ENCODE data around the gene TMEM45A.
"Not testable (repeated sequence)": the region's sequence is repeated elsewhere in the genome, so short reads cannot be mapped to it uniquely, and the experiment has no call there.

TMEM45A gene

DNA sequence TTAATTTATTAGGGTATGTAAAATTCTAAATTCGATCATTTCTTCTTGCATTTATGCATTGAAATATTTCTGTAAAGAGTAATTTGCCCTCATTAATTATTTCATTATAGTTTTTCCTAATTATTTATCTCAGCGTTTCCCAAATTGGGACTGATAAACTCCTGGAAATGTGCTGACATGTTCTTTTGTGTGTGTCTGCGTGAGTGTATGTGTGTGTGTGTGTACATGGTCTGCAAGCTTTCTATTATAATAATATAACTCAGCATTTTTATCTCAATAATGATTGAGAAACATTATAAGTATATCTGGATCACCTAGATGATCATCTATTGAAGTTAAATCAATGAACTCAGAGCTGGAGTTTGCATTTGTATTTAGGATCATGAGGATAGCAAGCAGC is 38.7 kb downstream of the TMEM45A start:
- Histone ChIP-seq H3K4me3 (ENCODE audit: low read length) (no peak overlapping the region), H3K27me3 (ENCODE audit: control insufficient read depth, insufficient read depth, low read length) (no peaks in the 10 kb centered on the region), H3K36me3 (ENCODE audit: control insufficient read depth, insufficient read depth, low read length) (no peaks in the 10 kb centered on the region), H3K9me3 (ENCODE audit: control insufficient read depth, insufficient read depth, low read length) (no peaks in the 10 kb centered on the region), H3K27ac (ENCODE audit: low read length) (no peak overlapping the region), H3K4me1 (ENCODE audit: control insufficient read depth, insufficient read depth, low read length) (no peaks in the 10 kb centered on the region)
- DNase-seq (ENCODE audit: low read depth, low spot score), result no peak
- no CpG with 5 or more reads among the region's 3 CpGs for WGBS (ENCODE audit: insufficient coverage, insufficient read length)

DNA sequence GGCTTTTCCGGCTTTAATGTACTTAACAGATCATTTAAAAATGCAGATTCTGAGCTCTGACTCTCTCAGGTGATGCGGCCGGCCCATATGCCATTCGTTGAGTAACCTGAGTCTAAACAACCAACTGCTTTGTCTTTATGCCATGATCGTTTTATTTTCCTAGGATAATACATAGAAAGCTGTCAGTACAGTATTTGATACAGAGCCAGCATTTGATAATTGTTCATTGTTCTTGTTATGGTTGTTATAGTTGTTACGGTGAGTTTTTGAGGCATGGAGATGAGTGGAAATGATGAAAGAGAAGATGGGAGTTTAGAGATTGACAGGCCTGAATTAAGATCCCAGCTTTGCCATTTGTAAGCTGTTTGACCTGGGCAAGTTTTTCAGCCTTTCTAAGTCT is 40.0 kb downstream of the TMEM45A start:
- no peak for DNase-seq (ENCODE audit: low read depth, low spot score)
- H3K4me3 ChIP-seq (ENCODE audit: low read length), result no peak overlapping the region
- no peaks in the 10 kb centered on the region for H3K27me3 ChIP-seq (ENCODE audit: control insufficient read depth, insufficient read depth, low read length)
- 100% methylated on average over 1 of the region's 6 CpGs for WGBS (ENCODE audit: insufficient coverage, insufficient read length)
- H3K36me3 ChIP-seq (ENCODE audit: control insufficient read depth, insufficient read depth, low read length), result no peaks in the 10 kb centered on the region
- H3K4me1 ChIP-seq (ENCODE audit: control insufficient read depth, insufficient read depth, low read length), result no peaks in the 10 kb centered on the region
- H3K27ac ChIP-seq (ENCODE audit: low read length), result no peak overlapping the region
- H3K9me3 ChIP-seq (ENCODE audit: control insufficient read depth, insufficient read depth, low read length), result no peaks in the 10 kb centered on the region

DNA sequence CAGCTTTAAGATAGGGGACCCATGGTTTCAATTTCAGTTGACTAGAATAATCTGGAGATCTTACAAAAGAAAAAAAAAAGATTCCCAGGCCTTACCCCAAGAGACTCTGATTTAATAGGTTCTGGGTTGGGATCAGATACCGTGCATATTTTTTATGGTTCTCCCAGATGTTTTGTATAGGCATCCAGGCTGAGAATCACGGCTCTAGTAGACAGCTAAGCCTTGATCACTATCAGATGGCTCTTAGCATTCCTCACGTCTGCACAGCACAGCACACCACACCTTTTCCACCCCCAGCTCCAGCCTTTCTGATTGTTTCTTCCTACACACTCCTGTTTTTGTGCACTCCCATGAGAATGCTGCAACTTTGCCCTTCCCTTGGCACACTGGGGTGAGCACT is 40.8 kb downstream of the TMEM45A start:
- H3K4me1 ChIP-seq (ENCODE audit: control insufficient read depth, insufficient read depth, low read length), result no peaks in the 10 kb centered on the region
- DNase-seq (ENCODE audit: low read depth, low spot score), result no peak
- no peaks in the 10 kb centered on the region for H3K9me3 ChIP-seq (ENCODE audit: control insufficient read depth, insufficient read depth, low read length)
- WGBS (ENCODE audit: insufficient coverage, insufficient read length), result no CpG with 5 or more reads among the region's 3 CpGs
- no peaks in the 10 kb centered on the region for H3K36me3 ChIP-seq (ENCODE audit: control insufficient read depth, insufficient read depth, low read length)
- H3K4me3 ChIP-seq (ENCODE audit: low read length), result no peak overlapping the region
- H3K27ac ChIP-seq (ENCODE audit: low read length), result no peak overlapping the region
- H3K27me3 ChIP-seq (ENCODE audit: control insufficient read depth, insufficient read depth, low read length), result no peaks in the 10 kb centered on the region

DNA sequence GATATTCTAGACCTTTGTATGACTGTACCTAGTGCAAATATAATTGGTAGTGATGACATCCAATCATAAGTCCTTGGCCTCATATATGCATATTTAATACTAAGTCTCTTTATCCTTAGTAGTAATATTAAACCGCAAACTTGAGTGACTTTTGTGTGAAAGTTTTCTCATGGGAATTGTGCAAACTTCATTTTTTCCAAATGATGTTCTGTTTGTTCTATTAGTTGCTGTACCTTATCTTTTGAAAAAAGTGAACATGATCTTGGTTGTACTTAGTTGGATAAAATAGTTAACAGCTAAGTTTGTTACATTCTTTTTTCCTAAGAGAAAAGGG is 43.2 kb downstream of the TMEM45A start:
- Histone ChIP-seq H3K36me3 (ENCODE audit: control insufficient read depth, insufficient read depth, low read length) (no peaks in the 10 kb centered on the region), H3K27me3 (ENCODE audit: control insufficient read depth, insufficient read depth, low read length) (no peaks in the 10 kb centered on the region), H3K4me3 (ENCODE audit: low read length) (no peak overlapping the region), H3K9me3 (ENCODE audit: control insufficient read depth, insufficient read depth, low read length) (no peaks in the 10 kb centered on the region), H3K27ac (ENCODE audit: low read length) (no peak overlapping the region), H3K4me1 (ENCODE audit: control insufficient read depth, insufficient read depth, low read length) (no peaks in the 10 kb centered on the region)
- no CpG with 5 or more reads among the region's 1 CpG for WGBS (ENCODE audit: insufficient coverage, insufficient read length)
- DNase-seq (ENCODE audit: low read depth, low spot score), result no peak

DNA sequence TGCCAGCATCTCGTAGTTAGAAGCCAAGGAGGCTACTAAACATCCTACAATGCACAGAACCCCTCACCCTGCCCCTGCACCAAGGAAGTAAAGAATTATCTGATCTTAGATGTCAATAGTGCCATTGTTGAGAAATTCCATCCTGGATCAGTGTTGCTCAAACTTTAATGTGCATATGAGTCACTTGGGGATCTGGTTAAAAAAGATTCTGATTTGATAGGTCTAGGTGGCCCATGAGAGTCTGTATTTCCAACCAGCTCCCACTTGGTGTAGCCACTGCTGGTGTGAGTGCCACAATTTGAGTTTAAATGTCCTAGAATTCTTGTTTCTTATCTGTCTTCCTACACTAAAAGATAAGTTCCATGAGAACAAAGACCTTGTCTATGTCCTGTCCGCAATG is 43.7 kb downstream of the TMEM45A start:
- Histone ChIP-seq H3K27ac (ENCODE audit: low read length) (no peak overlapping the region), H3K4me1 (ENCODE audit: control insufficient read depth, insufficient read depth, low read length) (no peaks in the 10 kb centered on the region), H3K9me3 (ENCODE audit: control insufficient read depth, insufficient read depth, low read length) (no peaks in the 10 kb centered on the region), H3K4me3 (ENCODE audit: low read length) (no peak overlapping the region), H3K36me3 (ENCODE audit: control insufficient read depth, insufficient read depth, low read length) (no peaks in the 10 kb centered on the region), H3K27me3 (ENCODE audit: control insufficient read depth, insufficient read depth, low read length) (no peaks in the 10 kb centered on the region)
- WGBS (ENCODE audit: insufficient coverage, insufficient read length), result no CpG with 5 or more reads among the region's 2 CpGs
- no peak for DNase-seq (ENCODE audit: low read depth, low spot score)

DNA sequence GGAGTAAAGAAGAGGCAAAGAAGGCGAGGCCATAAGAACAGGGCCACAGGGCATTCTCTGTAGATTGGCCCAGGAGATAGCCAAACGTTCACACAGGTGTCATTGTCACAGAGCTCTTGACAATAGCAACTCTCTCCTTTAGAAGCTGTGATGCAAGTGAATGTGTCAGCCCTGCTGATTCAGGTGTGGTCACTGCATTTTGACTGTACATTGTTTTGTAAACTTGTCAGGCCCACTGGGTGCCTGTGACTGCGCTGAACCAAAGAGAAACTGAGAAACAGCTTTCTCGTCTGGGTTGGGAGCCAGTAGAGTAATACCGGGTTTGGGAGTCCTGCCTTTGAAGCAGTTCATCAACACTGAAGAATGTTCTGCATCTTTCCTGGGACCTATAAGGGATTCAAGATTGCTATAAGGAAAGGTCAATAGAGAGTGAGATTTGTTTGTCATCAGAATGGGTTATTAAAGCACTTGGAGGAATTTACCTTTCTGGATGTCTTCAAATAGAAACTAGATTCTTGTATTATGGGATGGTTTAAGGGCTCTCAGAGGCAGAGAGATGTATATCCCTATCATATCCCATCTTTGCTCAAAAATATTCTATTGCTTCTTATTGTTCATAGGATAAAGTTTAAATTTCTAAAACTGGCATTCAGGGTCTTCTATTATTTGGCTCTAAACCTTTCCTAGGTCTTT is 45.4 kb downstream of the TMEM45A start:
- WGBS (ENCODE audit: insufficient coverage, insufficient read length), result no CpG with 5 or more reads among the region's 5 CpGs

DNA sequence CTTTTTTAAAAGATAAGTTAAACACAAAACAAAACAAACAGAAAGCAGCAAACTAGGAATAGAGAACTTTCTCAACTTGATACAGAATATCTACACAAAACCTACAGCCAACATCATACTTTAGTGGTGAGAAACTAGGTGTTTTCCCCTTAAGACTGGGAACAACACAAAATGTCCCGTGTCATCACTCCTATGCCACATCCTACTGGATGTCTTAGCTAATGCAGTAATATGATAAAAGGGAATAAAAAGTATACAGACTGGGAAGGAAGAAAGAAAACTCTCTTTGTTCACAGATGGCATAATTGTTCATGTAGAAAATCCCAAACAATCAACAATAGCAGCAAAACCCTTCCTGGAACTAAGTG is 45.9 kb downstream of the TMEM45A start:
- H3K4me1 ChIP-seq (ENCODE audit: control insufficient read depth, insufficient read depth, low read length), result no peaks in the 10 kb centered on the region
- no peak overlapping the region for H3K27ac ChIP-seq (ENCODE audit: low read length)
- no peak for DNase-seq (ENCODE audit: low read depth, low spot score)
- no peaks in the 10 kb centered on the region for H3K36me3 ChIP-seq (ENCODE audit: control insufficient read depth, insufficient read depth, low read length)
- H3K27me3 ChIP-seq (ENCODE audit: control insufficient read depth, insufficient read depth, low read length), result no peaks in the 10 kb centered on the region
- H3K4me3 ChIP-seq (ENCODE audit: low read length), result no peak overlapping the region
- no peaks in the 10 kb centered on the region for H3K9me3 ChIP-seq (ENCODE audit: control insufficient read depth, insufficient read depth, low read length)
- no CpG with 5 or more reads among the region's 1 CpG for WGBS (ENCODE audit: insufficient coverage, insufficient read length)

More for the DNA sequence above, 45.4 kb downstream of the TMEM45A start:
- Histone ChIP-seq H3K4me1 (ENCODE audit: control insufficient read depth, insufficient read depth, low read length) (no peaks in the 10 kb centered on the region), H3K36me3 (ENCODE audit: control insufficient read depth, insufficient read depth, low read length) (no peaks in the 10 kb centered on the region), H3K9me3 (ENCODE audit: control insufficient read depth, insufficient read depth, low read length) (no peaks in the 10 kb centered on the region), H3K4me3 (ENCODE audit: low read length) (no peak overlapping the region), H3K27ac (ENCODE audit: low read length) (no peak overlapping the region), H3K27me3 (ENCODE audit: control insufficient read depth, insufficient read depth, low read length) (no peaks in the 10 kb centered on the region)
- no peak for DNase-seq (ENCODE audit: low read depth, low spot score)

DNA sequence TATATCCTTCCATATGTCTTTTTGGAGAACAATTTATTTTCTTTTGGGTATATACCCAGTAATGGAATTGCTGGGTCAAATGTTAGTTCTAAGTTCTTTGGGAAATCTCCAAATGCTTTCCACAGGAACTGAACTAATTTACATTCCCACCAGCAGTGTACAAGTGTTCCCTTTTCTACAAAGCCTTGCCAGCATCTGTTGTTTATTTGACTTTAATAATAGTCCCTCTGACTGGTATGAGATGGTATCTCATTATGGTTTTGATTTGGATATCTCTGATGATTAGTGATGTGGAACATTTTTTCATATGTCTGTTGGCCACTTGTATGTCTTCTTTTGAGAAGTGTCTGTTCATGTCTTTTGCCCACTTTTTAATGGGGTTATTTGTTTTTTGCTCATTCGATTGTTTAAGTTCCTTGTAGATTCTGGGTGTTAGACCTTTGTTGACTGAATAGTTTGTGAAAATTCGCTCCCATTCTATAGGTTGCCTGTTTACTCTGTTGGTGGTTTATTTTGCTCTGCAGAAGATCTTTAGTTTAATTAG is 48.4 kb downstream of the TMEM45A start:
- Histone ChIP-seq H3K9me3 (ENCODE audit: control insufficient read depth, insufficient read depth, low read length) (no peaks in the 10 kb centered on the region), H3K36me3 (ENCODE audit: control insufficient read depth, insufficient read depth, low read length) (no peaks in the 10 kb centered on the region), H3K4me1 (ENCODE audit: control insufficient read depth, insufficient read depth, low read length) (no peaks in the 10 kb centered on the region), H3K27ac (ENCODE audit: low read length) (no peak overlapping the region), H3K4me3 (ENCODE audit: low read length) (no peak overlapping the region), H3K27me3 (ENCODE audit: control insufficient read depth, insufficient read depth, low read length) (no peaks in the 10 kb centered on the region)
- no CpG with 5 or more reads among the region's 2 CpGs for WGBS (ENCODE audit: insufficient coverage, insufficient read length)
- no peak for DNase-seq (ENCODE audit: low read depth, low spot score)

DNA sequence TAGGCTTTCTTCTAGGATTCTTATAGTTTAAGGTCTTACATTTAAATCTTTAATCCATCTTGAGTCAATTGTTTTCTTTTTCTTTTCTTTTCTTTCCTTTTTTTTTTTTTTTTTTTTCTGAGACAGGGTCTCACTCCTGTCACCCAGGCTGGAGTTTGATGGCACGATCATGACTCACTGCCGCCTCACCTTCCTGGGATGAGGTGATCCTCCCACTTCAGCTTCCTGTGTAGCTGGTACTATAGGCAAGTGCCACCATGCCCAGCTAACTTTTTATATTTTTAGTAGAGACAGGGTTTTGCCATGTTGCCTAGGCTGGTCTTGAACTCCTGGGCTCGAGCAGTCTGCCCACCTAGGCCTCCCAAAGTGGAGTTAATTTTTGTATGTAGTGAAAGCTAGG is 49.0 kb downstream of the TMEM45A start:
- not testable (repeated sequence) for H3K4me1 ChIP-seq (ENCODE audit: control insufficient read depth, insufficient read depth, low read length); H3K9me3 ChIP-seq (ENCODE audit: control insufficient read depth, insufficient read depth, low read length); H3K4me3 ChIP-seq (ENCODE audit: low read length); H3K27ac ChIP-seq (ENCODE audit: low read length); H3K27me3 ChIP-seq (ENCODE audit: control insufficient read depth, insufficient read depth, low read length); H3K36me3 ChIP-seq (ENCODE audit: control insufficient read depth, insufficient read depth, low read length); DNase-seq (ENCODE audit: low read depth, low spot score)
- no CpG with 5 or more reads among the region's 3 CpGs for WGBS (ENCODE audit: insufficient coverage, insufficient read length)

DNA sequence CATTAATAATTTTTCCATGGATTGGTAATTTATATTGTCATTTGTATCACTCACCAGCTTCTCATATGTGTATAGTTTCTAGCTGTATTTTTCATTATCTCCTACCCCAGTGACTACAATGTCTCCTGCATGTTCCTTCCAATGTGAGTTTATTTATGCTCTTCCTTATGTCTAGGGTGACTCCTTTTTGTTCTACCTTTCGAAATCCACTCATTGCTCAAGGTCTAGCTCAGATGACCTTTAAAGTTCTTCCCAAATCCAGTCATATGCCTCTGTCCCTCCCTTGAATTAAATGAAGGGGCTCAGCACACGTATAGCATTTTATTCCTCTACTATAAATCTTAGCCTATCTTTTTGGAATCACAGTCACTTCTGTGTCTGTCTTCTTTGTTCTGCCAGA is 53.0 kb downstream of the TMEM45A start:
- Histone ChIP-seq H3K4me1 (ENCODE audit: control insufficient read depth, insufficient read depth, low read length) (no peaks in the 10 kb centered on the region), H3K27ac (ENCODE audit: low read length) (no peak overlapping the region), H3K9me3 (ENCODE audit: control insufficient read depth, insufficient read depth, low read length) (no peaks in the 10 kb centered on the region), H3K4me3 (ENCODE audit: low read length) (no peak overlapping the region), H3K36me3 (ENCODE audit: control insufficient read depth, insufficient read depth, low read length) (no peaks in the 10 kb centered on the region), H3K27me3 (ENCODE audit: control insufficient read depth, insufficient read depth, low read length) (no peaks in the 10 kb centered on the region)
- DNase-seq (ENCODE audit: low read depth, low spot score), result no peak
- WGBS (ENCODE audit: insufficient coverage, insufficient read length), result no CpG with 5 or more reads among the region's 2 CpGs

DNA sequence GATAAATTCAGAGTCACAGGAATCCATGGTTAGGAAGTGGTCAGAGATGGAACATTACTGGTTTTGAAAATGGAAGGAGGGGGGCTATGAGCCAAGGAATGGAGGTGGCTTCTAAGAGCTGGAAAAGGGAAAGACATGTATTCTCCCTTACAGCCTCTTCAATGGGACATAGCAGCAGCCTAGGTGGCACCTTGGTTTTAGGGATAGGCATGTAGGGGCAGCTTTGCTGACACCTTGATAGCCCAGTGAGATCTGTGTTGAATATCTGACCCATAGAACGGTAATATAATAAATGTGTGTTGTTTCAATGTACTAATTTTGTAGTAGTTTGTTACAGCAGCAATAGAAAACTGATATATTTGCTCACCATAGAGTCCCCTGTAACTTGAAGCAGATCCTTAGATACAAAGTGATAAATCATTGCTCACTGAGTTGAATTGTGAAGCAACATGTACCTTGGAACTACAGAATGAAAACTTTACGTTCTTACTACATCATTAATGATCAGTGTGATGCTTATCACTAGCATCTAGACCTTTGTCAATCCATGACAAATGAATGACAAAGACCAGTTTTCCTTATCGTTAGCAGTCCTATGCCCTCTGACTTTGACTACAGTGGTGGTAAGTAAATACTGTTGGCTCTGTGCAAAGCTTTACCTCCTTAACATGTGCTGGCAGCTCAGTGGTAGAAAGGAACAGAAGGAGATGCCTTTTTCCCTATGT is 53.8 kb downstream of the TMEM45A start:
- no peaks in the 10 kb centered on the region for H3K27me3 ChIP-seq (ENCODE audit: control insufficient read depth, insufficient read depth, low read length)
- DNase-seq (ENCODE audit: low read depth, low spot score), result no peak
- H3K9me3 ChIP-seq (ENCODE audit: control insufficient read depth, insufficient read depth, low read length), result no peaks in the 10 kb centered on the region
- H3K27ac ChIP-seq (ENCODE audit: low read length), result no peak overlapping the region
- no CpG with 5 or more reads among the region's 3 CpGs for WGBS (ENCODE audit: insufficient coverage, insufficient read length)
- no peak overlapping the region for H3K4me3 ChIP-seq (ENCODE audit: low read length)
- H3K4me1 ChIP-seq (ENCODE audit: control insufficient read depth, insufficient read depth, low read length), result no peaks in the 10 kb centered on the region
- H3K36me3 ChIP-seq (ENCODE audit: control insufficient read depth, insufficient read depth, low read length), result no peaks in the 10 kb centered on the region
